Activated CD8-positive, alpha-beta memory T cell treated with anti-CD3 and anti-CD28 coated beads, Interleukin-2, amount 50 U/mL, for 4 hours (primary cell): ENCODE measurements around the gene AMER1.

Experiments used
- DNase-seq: peaks from one replicate; pipeline ENCODE4 v3.0.0-alpha.2; 2020

The AMER1 gene

GRCh38 chrX:64182208-64182607, 23.3 kb downstream of the AMER1 start:
- DNase-seq = no peak

DNA sequence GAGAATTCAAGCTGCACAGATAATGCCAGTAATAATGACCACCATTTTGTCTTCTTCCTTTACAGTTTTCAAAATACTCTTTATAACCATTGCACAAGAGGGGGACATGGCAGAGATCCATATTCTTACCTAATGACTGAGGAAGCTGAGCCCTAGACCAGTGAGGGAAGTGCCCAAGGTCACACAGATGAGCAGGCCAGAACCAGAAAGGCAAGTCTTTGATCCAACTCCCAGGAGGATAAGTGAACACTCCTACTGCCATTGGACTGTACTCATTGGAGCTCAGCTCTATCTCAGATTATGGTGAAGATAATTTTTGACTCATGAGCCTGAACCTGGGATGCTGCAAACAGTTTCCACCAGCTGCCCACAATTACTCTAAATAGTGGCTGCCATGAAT, 28.6 kb downstream of the AMER1 start:
- no peak for DNase-seq

GRCh38 chrX:64169988-64170387, 35.5 kb downstream of the AMER1 start:
- DNase-seq = no peak

DNA sequence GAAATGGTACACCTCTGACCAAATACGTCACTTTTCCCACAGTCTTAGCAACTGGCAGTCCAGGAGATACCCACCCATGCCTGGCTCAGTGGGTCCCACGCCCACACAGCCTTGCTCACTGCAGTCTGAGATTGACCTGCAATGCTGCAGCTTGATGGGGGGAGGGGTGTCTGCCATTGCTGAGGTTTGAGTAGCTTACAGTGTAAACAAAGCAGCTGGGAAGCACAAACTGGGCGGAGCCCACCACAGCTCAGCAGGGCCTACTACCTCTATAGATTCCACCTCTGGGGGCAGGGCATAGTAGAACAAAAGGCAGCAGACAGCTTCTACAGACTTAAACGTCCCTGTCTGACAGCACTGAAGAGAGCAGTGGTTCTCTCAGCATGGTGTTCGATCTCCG, 52.7 kb downstream of the AMER1 start:
- DNase-seq = no peak

- no peak for DNase-seq
Measured at GRCh38 chrX:64151911-64152310, 53.6 kb downstream of the AMER1 start.

- no peak for DNase-seq
Measured at GRCh38 chrX:64150775-64151174, 54.7 kb downstream of the AMER1 start.
